Loucy (cell line): ENCODE measurements around the gene LHFPL6.

Experiments
- H2AFZ ChIP-seq: fragments of 200-600 bp; sonication (generic); 2 replicates; pipeline ENCODE4 v1.6.0; 2016; ENCODE audit warnings: antibody characterized with exemption, mild to moderate bottlenecking, low read length, moderate library complexity
- H3F3A ChIP-seq: fragments of 200-600 bp; 2 replicates; pipeline ENCODE4 v1.6.0; 2016; ENCODE audit warnings: antibody characterized with exemption, low read depth, mild to moderate bottlenecking
- H3K27me3 ChIP-seq: fragments of 200-600 bp; sonication (generic); 2 replicates; pipeline ENCODE4 v1.6.1; 2014; ENCODE audit warnings: low read length, mild to moderate bottlenecking; ENCODE audit not compliant: insufficient read depth, poor library complexity, severe bottlenecking
- H3K36me3 ChIP-seq: fragments of 200-600 bp; sonication (generic); 2 replicates; pipeline ENCODE4 v1.6.1; 2016; ENCODE audit warnings: low read length; ENCODE audit not compliant: insufficient read depth
- H3K4me1 ChIP-seq: fragments of 200-600 bp; sonication (generic); 2 replicates; pipeline ENCODE4 v1.5.1; 2014; ENCODE audit warnings: low read length, mild to moderate bottlenecking; ENCODE audit not compliant: insufficient read depth, poor library complexity, severe bottlenecking
- H3K4me2 ChIP-seq: fragments of 200-600 bp; sonication (generic); 2 replicates; pipeline ENCODE4 v1.6.0; 2014; ENCODE audit warnings: antibody characterized with exemption, low read length, low read depth, mild to moderate bottlenecking; ENCODE audit not compliant: poor library complexity, severe bottlenecking
- H3K4me3 ChIP-seq: fragments of 200-600 bp; sonication (generic); 2 replicates; pipeline ENCODE4 v1.5.1; 2014; ENCODE audit warnings: low read length, mild to moderate bottlenecking, mixed read lengths; ENCODE audit not compliant: poor library complexity, severe bottlenecking
- H3K79me2 ChIP-seq: fragments of 200-600 bp; sonication (generic); 2 replicates; pipeline ENCODE4 v1.6.1; 2014; ENCODE audit warnings: low read length; ENCODE audit not compliant: insufficient read depth
- H3K9ac ChIP-seq: fragments of 200-600 bp; sonication (generic); 2 replicates; pipeline ENCODE4 v1.6.0; 2014; ENCODE audit warnings: mild to moderate bottlenecking, low read depth, low read length, moderate library complexity; ENCODE audit not compliant: poor library complexity, severe bottlenecking
- H3K9me2 ChIP-seq: fragments of 200-600 bp; sonication (generic); replicated peaks from 2 replicates; pipeline ENCODE4 v1.6.1; 2016; ENCODE audit warnings: low read depth, low read length, mixed read lengths
- H3K9me3 ChIP-seq: fragments of 200-600 bp; sonication (generic); 2 replicates; pipeline ENCODE4 v1.6.1; 2014; ENCODE audit warnings: mild to moderate bottlenecking, antibody characterized with exemption, low read length, low read depth; ENCODE audit not compliant: insufficient read depth
- H4K20me1 ChIP-seq: fragments of 200-600 bp; sonication (generic); 2 replicates; pipeline ENCODE4 v1.6.0; 2014; ENCODE audit warnings: antibody characterized with exemption, low read length, mild to moderate bottlenecking; ENCODE audit not compliant: insufficient read depth, poor library complexity, severe bottlenecking
- CTCF ChIP-seq: fragments of 200-600 bp; sonication (generic); conservative IDR thresholded peaks from 2 replicates; pipeline ENCODE4 v1.5.1; 2014; ENCODE audit warnings: mild to moderate bottlenecking, antibody characterized with exemption, low read length
- EZH2phosphoT487 ChIP-seq: fragments of 200-600 bp; IDR thresholded peaks from 2 replicates; pipeline ENCODE4 v1.6.1; 2018; ENCODE audit warnings: antibody characterized with exemption, mild to moderate bottlenecking, moderate library complexity, borderline replicate concordance

LHFPL6 gene

GRCh38 chr13:39524795-39525194 is 78.2 kb downstream of the LHFPL6 start:
- Histone ChIP-seq H3K36me3 (no peaks in the 10 kb centered on the region), H3K4me1 (no peaks in the 10 kb centered on the region), H3K9me2 (no peaks in the 10 kb centered on the region), H3K4me2 (no peak overlapping the region), H3K4me3 (no peak overlapping the region), H3K79me2 (no peaks in the 10 kb centered on the region), H3K27me3 (no peaks in the 10 kb centered on the region), H3K9ac (no peak overlapping the region), H3F3A (no peaks in the 10 kb centered on the region), H3K9me3 (no peaks in the 10 kb centered on the region), H4K20me1 (no peaks in the 10 kb centered on the region), H2AFZ (no peak overlapping the region)
- TF ChIP-seq EZH2phosphoT487 (no peak), CTCF (no peak)

GRCh38 chr13:39522329-39522728 is 80.7 kb downstream of the LHFPL6 start:
- TF ChIP-seq EZH2phosphoT487 (no peak), CTCF (no peak)
- H3K79me2 ChIP-seq: no peaks in the 10 kb centered on the region
- no peak overlapping the region for H3K4me2 ChIP-seq
- H3K4me1 ChIP-seq: no peaks in the 10 kb centered on the region
- H4K20me1 ChIP-seq: no peaks in the 10 kb centered on the region
- no peak overlapping the region for H3K9ac ChIP-seq
- no peaks in the 10 kb centered on the region for H3K9me2 ChIP-seq
- H3K27me3 ChIP-seq: no peaks in the 10 kb centered on the region
- H2AFZ ChIP-seq: no peak overlapping the region
- no peaks in the 10 kb centered on the region for H3F3A ChIP-seq
- no peak overlapping the region for H3K4me3 ChIP-seq
- H3K9me3 ChIP-seq: no peaks in the 10 kb centered on the region
- H3K36me3 ChIP-seq: no peaks in the 10 kb centered on the region

- Histone ChIP-seq H3K36me3 (no peaks in the 10 kb centered on the region), H3F3A (no peaks in the 10 kb centered on the region), H3K27me3 (no peaks in the 10 kb centered on the region), H3K4me1 (no peaks in the 10 kb centered on the region), H3K9me2 (no peaks in the 10 kb centered on the region), H3K4me2 (no peak overlapping the region), H3K9me3 (no peaks in the 10 kb centered on the region), H4K20me1 (no peaks in the 10 kb centered on the region), H2AFZ (no peak overlapping the region), H3K79me2 (no peaks in the 10 kb centered on the region), H3K9ac (no peak overlapping the region), H3K4me3 (no peak overlapping the region)
- no peak for TF ChIP-seq CTCF
- TF ChIP-seq EZH2phosphoT487: no peak
Measured at GRCh38 chr13:39521701-39522100, 81.3 kb downstream of the LHFPL6 start.
